Sciatic nerve (tissue), 2 donors: ENCODE data around the gene ZNF385A. TPM values are rescaled to one million over a fixed set of nuclear protein-coding genes. Genes with fewer than 3 reads are reported as not detected.

Experiments
- ATAC-seq: fragments of 200-7000 bp; cut with Tn5 transposase; one replicate; pipeline ENCODE4 v1.9.1; 2020; ENCODE audit warnings: mild to moderate bottlenecking, moderate library complexity
- DNase-seq: peaks from one replicate; pipeline ENCODE4 v3.0.0-alpha.2; 2020; ENCODE audit warnings: low spot score
- intact Hi-C: fragments of 100-400 bp; cut with DNase I; formaldehyde crosslinking; loops from one replicate; pipeline ENCODE4 v1.14.2; 2022
- total RNA-seq: library from RNA; stranded (reverse); fragmentation: NEBNext Ultra II Directional; extraction: Animal tissue kit (Norgen Biotek cat#: 25700); gene quantifications from one replicate; pipeline ENCODE4 v1.2.1, GENCODE V29; 2021
- donor health status: DM: no; HTN: no; CAD: no.
- donor health status: DM: no; HTN: no; CAD: no.

ZNF385A gene
- total RNA-seq, 1 donor from 2014 or later, result 12.0 TPM

DNA sequence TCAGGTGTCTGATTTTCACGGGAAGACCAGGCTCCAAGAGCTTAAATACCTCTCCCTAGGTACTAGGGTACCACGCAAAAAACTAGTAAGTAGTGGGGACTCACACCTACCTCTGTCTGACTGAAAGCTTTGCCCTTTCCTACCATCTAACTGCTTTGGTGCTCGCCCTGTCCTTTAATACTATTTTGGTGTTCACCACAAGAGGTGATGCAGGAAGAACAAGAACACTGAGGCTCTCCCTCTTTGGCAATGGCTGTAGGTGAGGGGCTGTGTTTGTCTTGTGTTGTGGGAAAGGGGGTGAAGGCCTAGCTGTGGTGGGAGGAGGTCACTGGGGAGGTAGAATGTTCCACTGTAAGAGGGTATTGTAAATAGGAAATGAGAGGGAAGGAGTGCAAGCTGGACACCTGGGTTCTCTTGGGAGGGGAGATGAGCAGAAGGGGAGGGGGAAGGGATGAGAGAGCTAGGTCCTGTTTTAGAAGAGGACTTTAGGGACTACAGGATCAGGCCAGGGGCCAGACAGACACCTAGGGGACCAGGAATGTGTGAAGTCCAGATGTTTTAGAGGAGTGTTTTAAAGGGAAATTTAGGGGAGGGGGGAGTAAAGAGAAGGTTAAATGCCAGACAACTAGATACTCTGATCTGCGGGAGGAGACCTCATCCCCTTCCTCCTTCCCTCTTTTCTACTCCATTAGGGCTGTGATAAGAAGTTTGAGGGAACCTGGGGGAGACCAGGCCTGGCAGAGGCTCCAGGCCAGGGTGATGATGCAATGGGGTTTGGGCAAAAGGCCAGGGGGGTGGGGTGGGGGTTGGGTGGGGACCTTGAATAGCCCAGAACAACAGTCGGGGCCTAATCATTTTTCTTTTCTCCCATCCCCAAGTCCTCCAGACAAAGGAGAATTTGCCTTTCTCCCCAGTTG is 32.4 kb upstream of the ZNF385A start:
- no peak for DNase-seq
- ATAC-seq, result peak; percentile 31
- intact Hi-C loops, result no loop called here

DNA sequence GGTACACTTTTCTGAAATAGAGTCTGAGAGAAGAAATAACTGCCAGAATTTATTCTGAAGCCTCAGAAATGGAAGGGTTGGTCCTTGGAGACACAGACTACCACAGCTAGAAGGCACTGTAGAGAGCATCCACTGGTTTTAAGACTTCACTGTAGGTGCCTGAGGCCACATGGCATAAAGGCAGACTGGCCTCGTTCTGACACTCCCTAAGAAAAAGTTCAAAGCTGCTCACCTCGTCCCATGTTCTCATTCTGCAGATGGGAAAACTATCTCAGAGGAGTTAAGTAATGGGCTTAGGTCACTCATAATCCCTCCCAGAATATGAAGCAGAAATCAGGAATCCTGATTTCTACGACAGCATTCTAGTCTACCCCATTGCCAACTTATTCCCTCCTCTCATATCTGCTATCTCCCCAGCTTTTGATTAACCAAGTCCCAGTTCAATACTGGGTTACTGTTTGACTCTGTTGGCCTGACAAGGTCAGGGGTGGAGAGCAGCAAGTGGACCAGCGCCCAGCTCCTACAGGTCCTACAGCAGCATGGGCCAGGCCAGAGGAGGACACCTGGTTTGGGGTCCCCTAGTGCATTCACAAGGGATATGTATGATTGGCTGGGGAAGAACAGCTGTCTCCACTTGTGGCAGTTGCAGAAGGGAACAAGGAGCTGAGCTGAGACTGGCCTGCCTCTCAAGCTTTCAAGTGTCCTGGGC is 30.8 kb upstream of the ZNF385A start:
- DNase-seq, result no peak
- intact Hi-C loops, result no loop called here
- ATAC-seq, result no peak

DNA sequence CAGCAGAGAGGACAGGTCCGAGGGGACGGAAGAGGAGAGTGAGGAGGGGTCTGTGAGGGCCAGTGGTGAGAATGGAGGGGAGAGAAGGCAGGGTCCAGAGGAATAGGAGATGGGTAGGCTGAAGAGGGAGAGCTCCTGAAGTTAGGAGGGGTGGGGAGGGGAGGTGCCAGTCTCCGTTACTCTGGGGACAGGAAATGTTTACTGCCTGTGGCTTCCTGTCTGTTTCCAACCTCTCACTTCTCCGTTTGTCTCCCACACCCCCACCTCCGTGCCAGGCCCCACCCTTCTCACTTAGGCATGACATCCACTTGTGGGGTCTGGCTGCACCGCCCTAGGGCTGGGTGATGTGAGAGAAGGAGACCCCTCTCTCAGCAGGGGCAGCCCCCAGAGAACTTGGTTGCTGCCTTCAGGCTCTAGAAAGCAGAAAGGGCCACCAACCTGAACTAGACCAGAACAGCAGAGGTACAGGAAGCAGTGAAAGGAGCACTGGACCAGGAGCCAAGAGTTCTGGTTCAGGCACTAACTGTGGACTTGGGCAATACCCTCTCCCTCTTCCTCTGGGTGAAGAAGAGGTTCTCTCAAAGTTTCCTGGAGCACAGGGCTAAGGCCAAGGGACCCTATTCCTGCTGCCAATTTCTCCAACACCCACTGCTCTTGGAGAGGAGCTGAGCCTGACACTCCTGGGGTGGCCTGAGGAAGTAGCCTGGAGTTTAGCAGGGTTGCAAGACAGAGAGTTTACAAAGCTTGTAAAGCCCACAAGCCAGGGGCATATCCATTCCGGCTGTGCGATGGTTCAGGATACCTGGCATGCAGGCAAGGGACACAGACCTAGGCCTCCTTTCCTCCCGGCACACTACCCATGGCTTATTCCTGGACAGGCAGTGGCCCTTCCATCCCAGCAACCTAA is 29.0 kb upstream of the ZNF385A start:
- ATAC-seq (peak; percentile 8), DNase-seq (no peak)
- intact Hi-C loops, result no loop called here

DNA sequence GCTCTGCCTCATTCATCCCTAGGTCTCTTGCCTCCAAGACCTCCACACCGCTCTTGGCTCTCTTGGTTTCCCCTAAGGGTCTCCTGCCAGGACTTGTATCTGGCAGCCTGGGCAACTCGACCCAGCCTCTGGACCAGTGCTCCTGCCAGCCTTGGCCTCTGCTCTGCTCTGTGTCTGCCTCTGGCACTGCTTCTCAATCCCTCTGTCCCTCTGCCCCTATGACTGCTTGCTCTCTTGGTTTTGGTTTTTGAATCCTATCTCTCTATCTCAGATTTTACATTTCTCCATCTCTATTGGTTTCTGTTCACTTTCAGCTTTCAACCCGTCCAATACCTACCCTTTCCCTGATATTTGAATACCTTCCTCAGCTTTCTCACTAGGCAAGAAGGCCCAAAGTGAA is 28.3 kb upstream of the ZNF385A start:
- ATAC-seq (peak; percentile 3), DNase-seq (no peak)
- intact Hi-C loops, result no loop called here

DNA sequence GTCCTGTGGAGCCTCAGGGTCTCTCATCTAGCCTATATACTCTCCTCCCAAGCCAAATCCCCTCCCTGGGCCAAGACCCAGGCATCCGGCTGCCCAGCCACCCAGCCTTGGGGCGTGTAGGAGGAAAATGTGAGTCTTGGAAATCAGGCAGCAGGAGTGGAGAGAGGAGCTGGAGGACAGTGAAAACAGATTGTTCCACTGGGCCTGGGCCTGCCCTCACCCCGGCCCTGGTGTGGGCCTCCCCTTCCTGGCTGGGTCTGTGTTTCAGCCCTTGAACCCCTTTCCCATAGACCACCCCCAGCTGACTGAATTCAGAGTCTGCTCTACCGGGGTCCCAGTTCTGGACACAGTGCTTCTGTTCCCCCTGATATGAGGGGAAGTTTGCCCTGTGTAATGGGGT is 27.8 kb upstream of the ZNF385A start:
- ATAC-seq, result peak; percentile 48
- no peak for DNase-seq
- intact Hi-C loops, result no loop called here

DNA sequence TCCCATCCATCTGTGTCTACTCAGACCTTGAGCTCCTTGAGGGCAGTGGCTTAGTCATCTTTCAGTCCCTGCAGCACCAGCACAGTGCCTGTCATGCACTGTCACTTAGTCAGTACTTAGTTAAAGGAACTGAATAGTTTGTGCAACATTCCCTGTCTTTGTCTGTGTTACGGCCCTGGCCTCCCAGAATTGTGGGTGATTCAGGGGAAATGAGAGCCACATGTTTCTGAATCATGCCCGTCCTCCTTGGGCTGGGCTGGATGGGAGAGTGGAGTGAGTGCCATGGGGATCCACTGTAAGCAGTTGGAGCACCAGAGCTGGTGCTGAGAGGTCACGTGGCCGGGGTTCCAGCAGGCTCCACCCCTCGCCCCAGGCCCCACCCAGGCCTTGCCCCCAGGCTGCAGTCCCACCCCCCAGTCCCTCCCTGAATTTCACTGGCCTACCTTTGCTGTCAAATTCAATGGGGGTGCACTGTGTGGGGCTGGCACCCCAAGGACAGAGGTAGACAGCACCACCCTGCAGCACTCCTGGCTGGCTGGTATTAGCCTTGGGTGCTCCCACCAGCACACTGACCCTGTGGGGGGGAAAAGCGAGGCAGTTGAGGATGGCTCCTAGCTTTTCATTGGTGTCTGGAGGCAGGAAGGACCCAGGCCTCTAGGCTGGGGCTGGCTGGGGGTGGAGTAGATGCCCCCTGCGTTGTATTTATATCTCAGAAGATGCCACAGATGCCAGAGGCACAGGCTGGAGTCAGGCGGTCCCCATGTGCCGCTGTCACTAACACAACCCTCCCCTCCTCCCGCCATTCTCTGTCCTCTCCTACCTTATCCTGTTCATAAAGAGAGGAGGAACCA is 27.1 kb upstream of the ZNF385A start:
- no peak for DNase-seq
- intact Hi-C loops, result no loop called here
- ATAC-seq, result peak; percentile 77

DNA sequence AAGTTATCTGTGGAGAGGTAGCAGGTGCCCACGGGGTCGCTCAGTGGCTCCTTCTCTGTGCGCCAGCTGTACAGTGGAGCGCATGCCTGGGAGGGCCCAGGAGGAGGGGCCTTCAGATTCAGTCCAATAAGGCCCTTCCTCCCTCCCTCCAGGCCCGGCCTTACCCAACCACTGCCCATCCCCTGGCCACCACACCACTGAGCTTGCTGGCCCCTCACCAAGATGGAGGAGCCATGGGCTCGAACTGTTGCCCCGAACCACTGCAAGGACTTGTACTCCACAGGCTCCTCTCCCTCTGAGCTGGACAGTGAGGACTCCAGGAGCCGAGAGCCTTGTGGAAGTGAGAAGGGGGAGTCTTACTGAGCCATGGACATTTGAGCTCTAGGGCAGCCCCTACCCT is 24.7 kb upstream of the ZNF385A start:
- no peak for DNase-seq

DNA sequence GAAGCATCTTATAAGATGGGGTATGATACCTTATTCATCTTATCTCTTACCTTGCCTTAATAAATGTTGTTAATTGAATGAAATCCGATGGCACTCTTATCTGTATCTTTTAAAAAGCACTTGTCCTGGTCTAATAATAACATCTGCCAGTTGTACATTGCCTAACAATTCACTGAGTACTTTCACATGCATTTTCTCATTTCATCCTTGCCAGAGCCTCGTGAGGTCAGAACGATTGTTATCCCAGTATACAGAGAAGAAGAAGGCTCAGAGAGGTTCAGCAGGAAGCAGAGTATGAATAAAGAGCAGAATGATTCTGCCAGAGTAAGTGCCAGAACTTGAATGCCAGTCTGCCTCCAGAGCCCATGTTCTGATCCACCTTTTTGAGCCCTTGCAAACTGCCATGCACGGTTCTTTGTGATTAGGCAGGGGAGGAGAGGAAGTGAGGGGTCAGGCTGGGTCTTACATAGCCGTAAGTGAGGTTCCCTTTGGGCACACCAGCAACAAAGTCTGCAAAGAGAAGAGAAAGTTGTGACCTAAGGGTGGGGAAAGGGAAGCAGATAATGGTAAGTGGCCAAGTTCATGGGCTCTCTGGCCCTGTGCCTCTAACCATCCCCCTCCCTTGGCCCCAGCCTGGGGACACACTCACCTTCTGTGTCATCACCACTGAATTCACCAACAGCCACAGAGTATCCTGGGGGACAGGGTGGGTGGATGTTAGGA is 22.8 kb upstream of the ZNF385A start:
- DNase-seq (no peak), ATAC-seq (no peak)
- intact Hi-C loops, result no loop called here

More for the DNA sequence above, 24.7 kb upstream of the ZNF385A start:
- intact Hi-C loops, result no loop called here
- ATAC-seq, result no peak

DNA sequence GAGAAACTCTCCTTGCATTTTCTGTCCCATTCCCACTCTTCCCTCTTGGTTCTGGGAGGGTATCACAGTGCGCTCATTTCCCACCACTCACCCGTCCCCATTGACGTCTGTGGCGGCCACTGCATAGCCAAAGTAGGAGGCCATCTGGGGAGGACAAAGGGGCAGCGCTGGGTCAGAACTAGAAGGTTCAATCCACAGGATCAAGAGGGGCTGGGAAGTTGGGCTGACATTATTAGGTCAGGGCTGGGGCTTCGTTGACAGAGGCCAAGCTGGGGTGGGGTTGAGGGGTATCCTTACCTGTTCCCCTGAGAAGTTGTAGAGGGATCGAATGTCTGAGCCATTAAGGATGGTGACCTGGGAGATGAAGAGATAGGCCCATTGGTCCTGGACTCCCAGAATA is 21.0 kb upstream of the ZNF385A start:
- no peak for DNase-seq
- no peak for ATAC-seq
- intact Hi-C loops, result no loop called here

DNA sequence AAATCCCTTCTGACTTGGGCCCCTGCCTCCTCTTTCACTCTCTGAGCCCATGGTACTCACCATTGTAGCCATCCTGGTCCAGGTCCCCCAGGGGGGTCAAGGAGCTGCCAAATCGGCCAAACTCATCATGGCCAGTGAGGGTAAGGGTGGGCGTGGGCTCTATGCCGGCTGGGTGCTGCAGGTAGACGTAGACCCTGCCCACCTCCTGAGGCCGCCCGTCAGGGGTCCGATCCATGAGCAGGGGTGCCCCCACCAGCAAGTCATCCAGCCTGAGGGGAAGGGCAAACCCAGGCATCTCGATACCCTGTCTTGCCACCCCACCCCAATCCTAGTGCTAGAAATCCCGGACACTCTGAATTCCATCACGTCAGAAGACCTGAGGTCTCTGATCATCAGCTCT is 20.6 kb upstream of the ZNF385A start:
- ATAC-seq (no peak), DNase-seq (no peak)
- intact Hi-C loops, result no loop called here

DNA sequence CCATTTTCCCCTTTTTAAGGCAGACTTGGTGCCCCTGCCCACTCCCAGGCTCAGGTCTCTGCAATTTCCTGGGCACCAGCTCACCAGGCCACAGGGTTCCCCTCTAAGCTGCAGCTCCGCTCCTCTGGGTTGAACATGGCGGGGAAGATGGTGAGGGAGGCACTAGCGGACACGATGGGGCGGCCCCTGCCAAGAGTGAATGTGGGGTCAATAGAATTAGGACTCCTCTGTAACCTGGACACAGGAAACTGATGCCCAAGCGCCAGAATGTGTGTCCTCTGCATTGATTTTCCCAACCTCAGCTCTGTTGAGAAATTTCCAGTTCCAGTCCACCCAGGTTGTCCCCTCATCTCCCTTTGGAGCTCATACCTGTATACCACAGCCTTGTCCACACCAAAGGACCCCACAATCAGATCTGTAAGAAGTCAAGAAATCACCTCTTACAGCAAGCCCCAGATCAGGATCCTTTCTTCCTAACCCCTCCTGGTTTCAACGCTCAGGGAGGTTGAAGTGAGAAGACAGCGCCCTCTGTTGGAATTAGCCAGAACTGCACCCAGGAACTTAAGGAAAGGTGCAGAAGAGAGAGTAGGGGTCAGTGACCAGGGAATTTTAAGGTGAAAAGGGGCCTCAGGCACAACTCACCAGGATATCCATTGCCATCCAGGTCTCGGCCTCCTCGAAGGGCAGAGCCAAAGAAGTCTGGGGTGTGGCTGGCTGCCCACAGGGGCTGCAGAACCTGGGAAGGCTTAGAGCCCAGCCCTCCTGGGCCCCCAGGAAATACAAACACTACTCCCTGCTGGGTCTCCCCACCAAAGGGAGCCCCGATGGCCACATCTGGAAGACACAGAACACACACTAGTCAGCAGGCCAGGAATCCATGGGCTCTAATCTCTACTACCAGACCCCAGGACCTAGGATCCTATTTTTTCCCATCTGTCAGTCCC is 19.8 kb upstream of the ZNF385A start:
- no peak for DNase-seq
- ATAC-seq, result no peak
- intact Hi-C loops, result loop anchor here (5.0 kb wide), 1 partner anchor 33 kb away; no protein-coding TSS in a partner anchor

DNA sequence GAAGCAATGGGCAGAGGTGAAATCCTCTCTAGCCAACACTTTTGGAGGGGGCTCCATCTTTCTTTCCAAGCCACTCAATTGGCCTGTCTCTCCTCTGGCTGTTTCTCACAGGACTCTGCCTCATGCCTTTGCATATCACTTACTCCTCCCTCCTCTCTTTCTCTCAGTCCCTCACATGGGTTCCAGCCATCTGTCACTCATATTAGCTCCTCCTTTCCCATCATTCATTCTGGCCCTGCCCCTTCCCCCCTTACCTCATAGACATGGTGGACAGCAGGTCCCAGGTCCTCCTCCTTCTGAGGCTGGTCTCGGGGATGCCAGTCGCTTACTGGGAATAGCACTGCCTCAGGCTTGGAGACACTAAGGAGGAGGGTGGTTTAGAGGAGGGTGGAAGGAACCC is 16.6 kb upstream of the ZNF385A start:
- intact Hi-C loops, result loop anchor here (5.0 kb wide), 1 partner anchor 36 kb away; no protein-coding TSS in a partner anchor
- DNase-seq (no peak), ATAC-seq (no peak)

DNA sequence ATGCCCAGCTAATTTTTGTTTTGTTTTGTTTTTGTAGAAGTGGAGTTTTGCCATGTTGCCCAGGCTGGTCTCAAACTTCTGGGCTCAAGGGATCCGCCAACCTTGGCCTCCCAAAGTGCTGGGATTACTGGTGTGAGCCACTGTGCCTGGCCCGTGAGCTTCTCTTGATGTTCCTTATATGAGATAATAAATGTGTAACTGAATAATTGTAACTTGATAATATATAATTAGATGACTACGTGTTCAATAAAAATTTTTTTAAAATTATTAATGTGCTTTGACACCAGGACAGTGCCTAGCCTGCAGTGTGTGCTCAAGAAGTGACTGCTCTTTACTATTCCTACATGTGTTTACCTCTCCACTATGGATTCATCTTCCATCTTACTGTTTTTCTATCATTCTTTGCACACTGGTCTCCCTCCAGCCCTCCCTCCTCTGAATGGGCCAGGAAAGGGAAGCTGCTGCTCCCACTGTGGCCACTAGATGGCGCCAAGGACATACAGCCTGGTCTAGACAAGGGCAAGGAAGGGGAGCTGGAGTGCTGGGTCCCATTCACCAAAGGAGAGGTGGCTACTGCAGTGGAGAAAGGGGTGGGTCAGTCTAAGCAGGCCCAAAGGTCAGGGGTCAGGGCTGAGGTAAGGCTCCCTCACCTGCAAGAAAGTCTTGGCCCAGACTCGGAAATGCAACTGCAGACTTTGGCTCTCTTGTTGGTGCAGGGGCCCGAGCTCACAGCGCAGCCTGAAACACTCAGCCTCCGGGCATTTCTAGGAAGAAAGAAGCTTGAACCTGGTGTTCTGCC is 14.7 kb upstream of the ZNF385A start:
- peak; percentile 89 for ATAC-seq
- peak; percentile 93 for DNase-seq
- intact Hi-C loops, result no loop called here

DNA sequence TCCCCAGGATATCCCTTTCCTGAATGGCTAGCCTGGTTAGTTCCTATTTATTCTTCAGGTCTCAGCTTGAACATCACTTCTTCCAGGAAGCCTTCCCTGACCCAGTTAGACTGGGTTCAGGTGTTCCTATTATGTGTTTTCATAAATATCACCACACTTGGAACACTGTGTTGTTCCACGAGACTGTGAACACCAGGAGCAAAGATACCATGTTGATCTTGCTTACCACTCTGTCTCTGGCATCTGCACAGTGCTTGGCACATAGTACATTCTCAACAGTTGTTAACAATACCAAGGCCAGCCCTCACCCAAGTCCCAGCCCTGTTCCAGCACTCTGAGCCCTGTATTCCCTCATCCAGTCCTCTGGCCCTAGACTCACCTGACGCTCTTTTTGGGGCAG is 13.7 kb upstream of the ZNF385A start:
- no peak for ATAC-seq
- intact Hi-C loops, result no loop called here

DNA sequence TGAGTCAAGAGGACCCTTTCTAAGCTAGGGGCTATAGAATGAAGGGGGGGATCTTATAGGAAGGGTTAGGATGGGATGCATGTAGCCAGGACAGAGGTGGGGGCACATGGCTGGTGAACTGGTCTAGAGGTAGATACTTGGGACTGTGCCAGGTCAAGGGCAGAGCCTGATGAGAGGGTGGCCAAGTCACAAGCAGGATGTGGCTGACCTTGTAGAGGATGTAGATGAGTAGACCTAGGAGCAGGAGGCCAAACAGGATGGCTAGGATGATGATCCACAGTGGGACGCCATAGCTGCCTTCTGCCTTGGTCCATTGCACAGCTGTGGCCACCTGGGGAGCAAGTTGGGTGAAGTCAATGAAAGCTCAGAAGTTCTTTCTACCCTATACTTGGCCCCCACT is 12.6 kb upstream of the ZNF385A start:
- intact Hi-C loops, result no loop called here

More for the DNA sequence above, 13.7 kb upstream of the ZNF385A start:
- DNase-seq, result no peak

DNA sequence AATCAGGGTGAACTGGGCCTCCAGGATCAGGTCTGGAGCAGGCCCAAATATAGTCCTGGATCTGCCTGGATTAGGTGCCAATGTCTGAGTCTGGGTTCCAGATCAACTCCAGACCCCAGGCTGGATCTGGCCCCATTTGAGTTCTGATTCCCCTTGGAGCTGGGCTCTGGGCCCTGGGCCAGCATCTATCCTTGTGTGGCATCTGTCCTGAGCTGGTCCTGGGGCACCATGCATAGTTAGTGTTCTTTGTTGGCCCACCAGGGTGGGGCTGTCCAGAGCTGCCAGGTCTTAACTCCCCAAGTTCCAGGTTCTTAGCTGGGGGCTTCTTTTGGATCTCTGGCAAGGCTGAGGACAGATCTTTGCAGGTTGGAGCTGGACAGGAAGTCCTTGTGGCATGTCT is 11.0 kb upstream of the ZNF385A start:
- DNase-seq (no peak), ATAC-seq (no peak)
- intact Hi-C loops, result no loop called here

More for the DNA sequence above, 12.6 kb upstream of the ZNF385A start:
- no peak for ATAC-seq
- DNase-seq, result no peak
